Gastroesophageal sphincter (tissue), 3 donors: ENCODE data around the gene PDE11A.

Experiments used
- EP300 ChIP-seq: sonication (generic); formaldehyde crosslinking; IDR thresholded peaks from one replicate; pipeline ENCODE4 v1.6.1; 2017; ENCODE audit warnings: antibody characterized with exemption, mild to moderate bottlenecking
- POLR2A ChIP-seq, 2 donors: fragments of 450-650 bp; IDR thresholded peaks; one replicate each; pipeline ENCODE4 v1.6.1; 2017; ENCODE audit warnings: antibody characterized with exemption in 2 of 2, mild to moderate bottlenecking in 2 of 2, moderate library complexity in 1 of 2
- POLR2AphosphoS5 ChIP-seq: sonication (generic); formaldehyde crosslinking; IDR thresholded peaks from one replicate; pipeline ENCODE4 v1.6.1; 2017; ENCODE audit warnings: antibody characterized with exemption
- TF ChIP-seq, protein P1 (sequence below), 4 experiments: fragments of 200-600 bp in 2 of 4; fragments of 450-650 bp in 2 of 4; sonication (generic) in 1 of 4; IDR thresholded peaks; one replicate each; pipeline ENCODE4 v1.5.1; 2017 to 2019; ENCODE audit warnings: antibody characterized with exemption in 4 of 4, mild to moderate bottlenecking in 2 of 4, moderate library complexity in 2 of 4

DNA sequence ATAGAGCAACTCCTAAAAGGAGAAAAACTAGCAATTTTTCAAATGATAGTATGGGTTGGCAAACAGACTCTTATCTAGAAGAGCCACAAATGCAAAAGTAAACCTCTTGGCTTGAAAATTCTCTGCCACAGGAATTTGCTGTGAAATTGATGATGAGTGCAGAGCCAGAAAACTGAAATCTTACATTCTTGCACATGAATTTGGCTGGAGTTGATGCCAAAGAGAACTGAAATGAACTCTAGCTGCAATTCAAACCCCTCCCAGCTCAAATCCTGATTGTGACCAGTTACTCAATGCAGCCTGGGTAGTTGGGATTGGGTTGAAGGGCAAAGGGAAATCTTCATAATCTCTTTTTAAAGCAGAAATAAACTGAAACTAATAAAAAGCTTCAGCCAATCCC is 266.6 kb downstream of the PDE11A start:
- TF ChIP-seq EP300 (no peak), POLR2A (IDR thresholded peaks at IDR 0.05) (no peak), POLR2AphosphoS5 (no peak)
- TF ChIP-seq, protein P1, sequence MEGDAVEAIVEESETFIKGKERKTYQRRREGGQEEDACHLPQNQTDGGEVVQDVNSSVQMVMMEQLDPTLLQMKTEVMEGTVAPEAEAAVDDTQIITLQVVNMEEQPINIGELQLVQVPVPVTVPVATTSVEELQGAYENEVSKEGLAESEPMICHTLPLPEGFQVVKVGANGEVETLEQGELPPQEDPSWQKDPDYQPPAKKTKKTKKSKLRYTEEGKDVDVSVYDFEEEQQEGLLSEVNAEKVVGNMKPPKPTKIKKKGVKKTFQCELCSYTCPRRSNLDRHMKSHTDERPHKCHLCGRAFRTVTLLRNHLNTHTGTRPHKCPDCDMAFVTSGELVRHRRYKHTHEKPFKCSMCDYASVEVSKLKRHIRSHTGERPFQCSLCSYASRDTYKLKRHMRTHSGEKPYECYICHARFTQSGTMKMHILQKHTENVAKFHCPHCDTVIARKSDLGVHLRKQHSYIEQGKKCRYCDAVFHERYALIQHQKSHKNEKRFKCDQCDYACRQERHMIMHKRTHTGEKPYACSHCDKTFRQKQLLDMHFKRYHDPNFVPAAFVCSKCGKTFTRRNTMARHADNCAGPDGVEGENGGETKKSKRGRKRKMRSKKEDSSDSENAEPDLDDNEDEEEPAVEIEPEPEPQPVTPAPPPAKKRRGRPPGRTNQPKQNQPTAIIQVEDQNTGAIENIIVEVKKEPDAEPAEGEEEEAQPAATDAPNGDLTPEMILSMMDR (IDR thresholded peaks at IDR 0.05): no peak
